NCI-H526 (cell line): Measurements from ENCODE around the gene BTBD10.

Experiments used
- DNase-seq, 2 experiments: peaks; one replicate each; lab custom pipeline; 2025; lab: John Stamatoyannopoulos, UW

The BTBD10 gene

GRCh38 chr11:13373216-13373615, 89.8 kb downstream of the BTBD10 start:
- DNase-seq, result no peak

- DNase-seq, result no peak
Observed at GRCh38 chr11:13368041-13368446, 95.0 kb downstream of the BTBD10 start.

- no peak for DNase-seq
Observed at GRCh38 chr11:13367115-13367514, 95.9 kb downstream of the BTBD10 start.

GRCh38 chr11:13366266-13367026, 96.6 kb downstream of the BTBD10 start:
- no peak for DNase-seq

GRCh38 chr11:13364388-13364787, 98.6 kb downstream of the BTBD10 start:
- no peak for DNase-seq

- no peak for DNase-seq
Observed at GRCh38 chr11:13362596-13363109, 100.4 kb downstream of the BTBD10 start.

GRCh38 chr11:13358596-13359270, 104.3 kb downstream of the BTBD10 start:
- no peak for DNase-seq

GRCh38 chr11:13357232-13357631, 105.8 kb downstream of the BTBD10 start:
- no peak for DNase-seq

GRCh38 chr11:13355191-13355590, 107.8 kb downstream of the BTBD10 start:
- DNase-seq, result no peak

GRCh38 chr11:13354335-13354734, 108.7 kb downstream of the BTBD10 start:
- peak; percentile 23 to 56 for DNase-seq

- DNase-seq, result no peak
Observed at GRCh38 chr11:13352711-13353110, 110.3 kb downstream of the BTBD10 start.

- DNase-seq, result no peak
Observed at GRCh38 chr11:13349581-13349980, 113.4 kb downstream of the BTBD10 start.

- no peak for DNase-seq
Observed at GRCh38 chr11:13349046-13349445, 114.0 kb downstream of the BTBD10 start.

- no peak for DNase-seq
Observed at GRCh38 chr11:13348305-13348704, 114.7 kb downstream of the BTBD10 start.

- no peak for DNase-seq
Observed at GRCh38 chr11:13347901-13348300, 115.1 kb downstream of the BTBD10 start.

GRCh38 chr11:13346470-13346869, 116.6 kb downstream of the BTBD10 start:
- no peak for DNase-seq

- DNase-seq, result no peak
Observed at GRCh38 chr11:13344818-13345217, 118.2 kb downstream of the BTBD10 start.

- peak; percentile 72 to 90 for DNase-seq
Observed at GRCh38 chr11:13343931-13344717, 118.9 kb downstream of the BTBD10 start.

- no peak for DNase-seq
Observed at GRCh38 chr11:13343067-13343466, 120.0 kb downstream of the BTBD10 start.

GRCh38 chr11:13341026-13341425, 122.0 kb downstream of the BTBD10 start:
- no peak for DNase-seq

GRCh38 chr11:13339195-13340153, 123.5 kb downstream of the BTBD10 start:
- DNase-seq, result no peak
